Ishikawa (cell line): ENCODE results near the gene SLC5A9.

Experiments used
- EP300 ChIP-seq: IDR thresholded peaks from 2 replicates; pipeline ENCODE4 v1.6.1; 2012; ENCODE audit warnings: borderline replicate concordance
- TF ChIP-seq, protein P1 (sequence below): IDR thresholded peaks from 2 replicates; pipeline ENCODE4 v1.6.1; 2012; ENCODE audit warnings: low read depth, mild to moderate bottlenecking

DNA sequence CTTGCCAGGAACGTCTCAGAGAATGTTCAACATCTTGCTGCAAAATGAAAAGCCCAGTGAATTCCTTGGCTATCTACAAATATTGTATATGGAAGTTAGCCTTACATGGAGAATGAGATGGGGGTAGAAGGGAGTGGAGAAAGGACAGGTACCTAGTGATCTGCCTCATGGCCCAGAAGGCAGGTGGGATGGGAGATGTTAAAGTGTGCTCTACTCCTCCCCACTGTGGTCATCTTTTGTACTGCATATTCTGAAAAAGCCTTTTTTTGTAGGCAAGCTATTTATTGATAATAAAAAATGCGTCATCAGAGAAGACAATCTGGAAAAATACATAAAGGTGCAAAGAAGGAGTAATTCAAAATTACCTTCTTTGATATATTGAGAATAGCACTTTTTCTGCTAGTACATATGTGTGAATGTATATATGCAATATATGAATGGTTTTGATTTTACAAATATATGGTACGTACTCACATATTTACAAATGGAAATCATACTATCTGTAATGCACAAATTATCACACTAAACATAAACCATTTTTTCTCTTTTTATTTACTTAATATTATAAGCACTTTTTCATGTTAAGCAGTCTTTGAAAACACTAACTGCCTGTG, 19.1 kb upstream of the SLC5A9 start:
- no peak for TF ChIP-seq EP300
- TF ChIP-seq, protein P1, sequence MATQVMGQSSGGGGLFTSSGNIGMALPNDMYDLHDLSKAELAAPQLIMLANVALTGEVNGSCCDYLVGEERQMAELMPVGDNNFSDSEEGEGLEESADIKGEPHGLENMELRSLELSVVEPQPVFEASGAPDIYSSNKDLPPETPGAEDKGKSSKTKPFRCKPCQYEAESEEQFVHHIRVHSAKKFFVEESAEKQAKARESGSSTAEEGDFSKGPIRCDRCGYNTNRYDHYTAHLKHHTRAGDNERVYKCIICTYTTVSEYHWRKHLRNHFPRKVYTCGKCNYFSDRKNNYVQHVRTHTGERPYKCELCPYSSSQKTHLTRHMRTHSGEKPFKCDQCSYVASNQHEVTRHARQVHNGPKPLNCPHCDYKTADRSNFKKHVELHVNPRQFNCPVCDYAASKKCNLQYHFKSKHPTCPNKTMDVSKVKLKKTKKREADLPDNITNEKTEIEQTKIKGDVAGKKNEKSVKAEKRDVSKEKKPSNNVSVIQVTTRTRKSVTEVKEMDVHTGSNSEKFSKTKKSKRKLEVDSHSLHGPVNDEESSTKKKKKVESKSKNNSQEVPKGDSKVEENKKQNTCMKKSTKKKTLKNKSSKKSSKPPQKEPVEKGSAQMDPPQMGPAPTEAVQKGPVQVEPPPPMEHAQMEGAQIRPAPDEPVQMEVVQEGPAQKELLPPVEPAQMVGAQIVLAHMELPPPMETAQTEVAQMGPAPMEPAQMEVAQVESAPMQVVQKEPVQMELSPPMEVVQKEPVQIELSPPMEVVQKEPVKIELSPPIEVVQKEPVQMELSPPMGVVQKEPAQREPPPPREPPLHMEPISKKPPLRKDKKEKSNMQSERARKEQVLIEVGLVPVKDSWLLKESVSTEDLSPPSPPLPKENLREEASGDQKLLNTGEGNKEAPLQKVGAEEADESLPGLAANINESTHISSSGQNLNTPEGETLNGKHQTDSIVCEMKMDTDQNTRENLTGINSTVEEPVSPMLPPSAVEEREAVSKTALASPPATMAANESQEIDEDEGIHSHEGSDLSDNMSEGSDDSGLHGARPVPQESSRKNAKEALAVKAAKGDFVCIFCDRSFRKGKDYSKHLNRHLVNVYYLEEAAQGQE, result no peak
